CD14-positive monocyte (primary cell): ENCODE results near the gene PARP8. TPM values are rescaled to one million over a fixed set of nuclear protein-coding genes. Genes with fewer than 3 reads are reported as not detected.

Source experiments
- DNase-seq, 3 donors: peaks; one replicate each; pipeline ENCODE4 v3.0.0-alpha.2; 2011 to 2022
- H2AFZ ChIP-seq: 2 replicates; pipeline ENCODE4 v1.6.0; 2012; ENCODE audit warnings: mild to moderate bottlenecking, low read depth, low read length, inconsistent platforms; ENCODE audit not compliant: insufficient read depth, poor library complexity, severe bottlenecking
- H3K27ac ChIP-seq, 2 donors: 1 replicate in 1 of 2; 2 replicates in 1 of 2; pipeline ENCODE4 v1.5.1; 2012 to 2013; ENCODE audit warnings: low read length in 2 of 2, control low read depth in 1 of 2, inconsistent platforms in 1 of 2, low read depth in 1 of 2, mild to moderate bottlenecking in 1 of 2
- H3K27me3 ChIP-seq, 2 donors: one replicate each; pipeline versions ENCODE4 v1.6.0 to v1.6.1; 2011 to 2013; ENCODE audit warnings: low read length in 2 of 2; ENCODE audit not compliant: control insufficient read depth in 2 of 2, insufficient read depth in 2 of 2
- H3K36me3 ChIP-seq, 2 donors: replicated peaks in 1 of 2; 1 replicate in 1 of 2; 2 replicates in 1 of 2; pipeline versions ENCODE4 v1.5.1 to v1.6.1; 2012 to 2013; ENCODE audit warnings: low read length in 2 of 2, control low read depth in 1 of 2, inconsistent platforms in 1 of 2, mild to moderate bottlenecking in 1 of 2; ENCODE audit not compliant: insufficient read depth in 2 of 2, control insufficient read depth in 1 of 2
- H3K4me1 ChIP-seq, 2 donors: 1 replicate in 1 of 2; 2 replicates in 1 of 2; pipeline versions ENCODE4 v1.5.1 to v1.6.1; 2012 to 2013; ENCODE audit warnings: low read length in 2 of 2, control low read depth in 1 of 2, inconsistent platforms in 1 of 2, mild to moderate bottlenecking in 1 of 2, moderate library complexity in 1 of 2; ENCODE audit not compliant: insufficient read depth in 2 of 2, control insufficient read depth in 1 of 2
- H3K4me2 ChIP-seq: replicated peaks from 2 replicates; pipeline ENCODE3; 2012; ENCODE audit warnings: low read length, moderate library complexity, mild to moderate bottlenecking; ENCODE audit not compliant: poor library complexity, severe bottlenecking; ENCODE audit errors: extremely low read depth
- H3K4me3 ChIP-seq, 3 experiments: fragments of 200-600 bp in 1 of 3; sonication (generic) in 1 of 3; replicated peaks in 1 of 3; 1 replicate in 2 of 3; 2 replicates in 1 of 3; pipeline ENCODE4 v1.5.1; 2011 to 2013; ENCODE audit warnings: low read length in 3 of 3, mild to moderate bottlenecking in 3 of 3, control low read depth in 2 of 3, low read depth in 2 of 3, inconsistent platforms in 1 of 3, moderate library complexity in 1 of 3
- H3K79me2 ChIP-seq: 2 replicates; pipeline ENCODE4 v1.6.0; 2012; ENCODE audit warnings: mild to moderate bottlenecking, control low read depth, inconsistent platforms, low read length, moderate library complexity; ENCODE audit not compliant: insufficient read depth
- H3K9ac ChIP-seq: 2 replicates; pipeline ENCODE4 v1.6.0; 2017; ENCODE audit warnings: low read length, mild to moderate bottlenecking; ENCODE audit not compliant: insufficient read depth, poor library complexity, severe bottlenecking
- H3K9me3 ChIP-seq, 2 donors: replicated peaks in 1 of 2; 1 replicate in 1 of 2; 2 replicates in 1 of 2; pipeline versions ENCODE4 v1.5.1 to v1.6.1; 2012 to 2013; ENCODE audit warnings: low read length in 2 of 2, control low read depth in 1 of 2; ENCODE audit not compliant: control insufficient read depth in 1 of 2, insufficient read depth in 1 of 2
- H4K20me1 ChIP-seq: 2 replicates; pipeline ENCODE4 v1.6.0; 2012; ENCODE audit warnings: mild to moderate bottlenecking, low read length, control low read depth, moderate library complexity; ENCODE audit not compliant: insufficient read depth
- H3K27ac Mint-ChIP-seq, 7 donors: one replicate each; pipeline ENCODE4 v1.8.0; 2020; ENCODE audit warnings: mild to moderate bottlenecking in 7 of 7, mixed read lengths in 7 of 7, moderate library complexity in 6 of 7, inconsistent platforms in 2 of 7
- H3K27me3 Mint-ChIP-seq, 3 donors: one replicate each; pipeline ENCODE4 v1.8.0; 2021 to 2022; ENCODE audit warnings: low read depth in 3 of 3, mild to moderate bottlenecking in 3 of 3, mixed read lengths in 3 of 3, moderate library complexity in 3 of 3, inconsistent platforms in 1 of 3
- H3K36me3 Mint-ChIP-seq, 2 donors: one replicate each; pipeline ENCODE4 v1.8.0; 2020; ENCODE audit warnings: mixed read lengths in 2 of 2, inconsistent platforms in 1 of 2, mild to moderate bottlenecking in 1 of 2
- H3K4me1 Mint-ChIP-seq: one replicate; pipeline ENCODE4 v1.8.0; 2020; ENCODE audit warnings: mild to moderate bottlenecking, mixed read lengths
- H3K4me3 Mint-ChIP-seq, 2 donors: one replicate each; pipeline ENCODE4 v1.8.0; 2020; ENCODE audit warnings: mild to moderate bottlenecking in 2 of 2, mixed read lengths in 2 of 2, moderate library complexity in 1 of 2
- H3K9me3 Mint-ChIP-seq, 7 donors: one replicate each; pipeline ENCODE4 v1.8.0; 2020 to 2022; ENCODE audit warnings: mixed read lengths in 7 of 7, mild to moderate bottlenecking in 6 of 7, moderate library complexity in 6 of 7, inconsistent platforms in 2 of 7
- CTCF ChIP-seq: fragments of 200-600 bp; IDR thresholded peaks from one replicate; pipeline ENCODE4 v1.8.0; 2022; ENCODE audit warnings: antibody characterized with exemption, mild to moderate bottlenecking
- WGBS: methylation state at CpG from one replicate; pipeline ENCODE4 v1.1.5; 2013; ENCODE audit warnings: missing lambda C conversion rate; ENCODE audit not compliant: insufficient coverage; 5-methylcytosine and 5-hydroxymethylcytosine counted together
- intact Hi-C, 2 donors: fragments of 100-400 bp; cut with micrococcal nuclease; formaldehyde crosslinking; loops; one replicate each; pipeline versions ENCODE4 v1.15.0 to v1.15.1; 2023
- polyA plus RNA-seq, 3 donors: library from polyadenylated mRNA; depleted of rRNA in 1 of 3; unstranded in 2 of 3; stranded (reverse) in 1 of 3; fragments of 300-500 nt in 2 of 3; fragments of >200 nt in 1 of 3; fragmentation: Illumina TruSeq in 2 of 3; gene quantifications; 1 replicate in 2 of 3; 2 replicates in 1 of 3; pipeline ENCODE4 v1.2.3, GENCODE V29; 2012 to 2021

Gene PARP8
- polyA plus RNA-seq, 3 donors = 27.5 to 170 (median 40.6) TPM

DNA sequence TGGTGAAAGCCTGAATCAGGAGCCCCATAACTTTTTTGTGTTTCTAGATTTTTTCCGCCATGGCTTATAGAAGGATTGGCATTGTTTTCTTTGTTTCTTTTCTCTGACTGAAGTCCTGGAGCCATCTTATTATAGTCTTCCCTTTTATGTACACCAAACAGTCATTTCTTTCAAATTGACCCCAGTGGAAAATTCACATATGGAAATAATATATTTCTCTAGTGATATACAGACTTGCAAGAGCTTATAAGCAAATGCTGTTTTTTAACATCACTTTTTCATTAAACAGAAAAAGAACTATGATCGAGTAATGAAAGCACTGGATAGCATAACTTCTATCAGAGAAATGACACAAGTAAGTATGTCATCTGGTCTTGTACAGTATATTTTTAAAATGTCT is 155.6 kb downstream of the PARP8 start:
- peaks cover 0 to 1% (median 0%) of the 10 kb centered on the region in 3 donors for H3K27me3 Mint-ChIP-seq
- H2AFZ ChIP-seq = no peak overlapping the region
- no peaks in the 10 kb centered on the region for H3K9me3 Mint-ChIP-seq
- no peak for DNase-seq
- H3K9ac ChIP-seq = no peak overlapping the region
- peaks cover 73% of the 10 kb centered on the region for H4K20me1 ChIP-seq
- TF ChIP-seq CTCF = no peak
- no peak overlapping the region for H3K4me3 Mint-ChIP-seq
- intact Hi-C loops = no loop called here
- no peaks in the 10 kb centered on the region for H3K9me3 ChIP-seq
- H3K4me1 Mint-ChIP-seq = no peaks in the 10 kb centered on the region
- WGBS = no CpG with 5 or more reads among the region's 2 CpGs
- H3K27me3 ChIP-seq = no peaks in the 10 kb centered on the region
- peaks cover 76 to 88% of the 10 kb centered on the region in 2 donors for H3K36me3 Mint-ChIP-seq
- no peak overlapping the region for H3K27ac ChIP-seq
- H3K4me3 ChIP-seq = no peak overlapping the region
- H3K4me2 ChIP-seq = no peak overlapping the region
- peaks cover 85 to 97% of the 10 kb centered on the region in 2 donors for H3K36me3 ChIP-seq
- no peaks in the 10 kb centered on the region for H3K4me1 ChIP-seq
- no peak overlapping the region for H3K27ac Mint-ChIP-seq
- peaks cover 15% of the 10 kb centered on the region for H3K79me2 ChIP-seq

GRCh38 chr5:50822761-50823160 is 156.3 kb downstream of the PARP8 start:
- no peak overlapping the region for H3K4me3 Mint-ChIP-seq
- H3K27me3 Mint-ChIP-seq = peaks cover 0 to 1% (median 0%) of the 10 kb centered on the region in 3 donors
- H3K9me3 Mint-ChIP-seq = no peaks in the 10 kb centered on the region
- peaks cover 73 to 85% of the 10 kb centered on the region in 2 donors for H3K36me3 Mint-ChIP-seq
- Histone ChIP-seq H4K20me1 (peaks cover 72% of the 10 kb centered on the region), H3K36me3 (peaks cover 85 to 97% of the 10 kb centered on the region in 2 donors), H3K4me1 (no peaks in the 10 kb centered on the region), H3K4me3 (no peak overlapping the region), H2AFZ (no peak overlapping the region), H3K27me3 (no peaks in the 10 kb centered on the region), H3K9ac (no peak overlapping the region), H3K9me3 (no peaks in the 10 kb centered on the region), H3K27ac (no peak overlapping the region), H3K79me2 (peaks cover 11% of the 10 kb centered on the region), H3K4me2 (no peak overlapping the region)
- TF ChIP-seq CTCF = no peak
- WGBS = 100% methylated on average over 1 of the region's 3 CpGs
- no peak for DNase-seq
- no peak overlapping the region for H3K27ac Mint-ChIP-seq
- intact Hi-C loops = no loop called here
- no peaks in the 10 kb centered on the region for H3K4me1 Mint-ChIP-seq
